Neural cell (in vitro differentiated cells): ENCODE data around the gene PGBD5.

Experiments used
- EZH2 ChIP-seq: fragments of 200-600, 300-800 bp; shearing (Covaris generic), sonication (generic); IDR thresholded peaks from 2 replicates; pipeline ENCODE4 v1.6.1; 2014; ENCODE audit warnings: antibody characterized with exemption, low read length, borderline replicate concordance, mild to moderate bottlenecking; ENCODE audit not compliant: insufficient read depth, poor library complexity, severe bottlenecking
- TF ChIP-seq, protein P1 (sequence below): fragments of 450-650 bp; IDR thresholded peaks from 2 replicates; pipeline ENCODE4 v1.5.1; 2014; ENCODE audit warnings: antibody characterized with exemption, mild to moderate bottlenecking, moderate library complexity; ENCODE audit not compliant: poor library complexity, severe bottlenecking

DNA sequence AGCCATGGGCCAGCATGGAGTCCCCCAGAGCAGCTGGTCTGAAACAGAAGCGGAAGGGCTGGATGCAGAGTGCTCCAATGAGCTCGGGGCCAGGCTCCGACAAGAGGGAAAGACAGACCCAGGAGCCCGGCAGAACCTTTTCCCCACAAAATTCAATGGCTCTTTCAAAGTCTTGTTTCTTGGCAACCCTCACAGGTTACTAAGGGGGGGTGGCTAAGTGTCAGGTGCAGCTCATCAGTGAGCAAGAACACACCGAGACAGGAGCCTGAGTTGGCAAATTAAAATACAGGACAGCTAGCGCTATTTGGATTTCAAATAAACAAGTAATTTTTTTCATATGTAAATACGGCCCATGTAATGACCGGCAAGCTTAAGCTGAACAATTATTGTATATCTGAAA, 27.3 kb downstream of the PGBD5 start:
- TF ChIP-seq EZH2: no peak
- TF ChIP-seq, protein P1, sequence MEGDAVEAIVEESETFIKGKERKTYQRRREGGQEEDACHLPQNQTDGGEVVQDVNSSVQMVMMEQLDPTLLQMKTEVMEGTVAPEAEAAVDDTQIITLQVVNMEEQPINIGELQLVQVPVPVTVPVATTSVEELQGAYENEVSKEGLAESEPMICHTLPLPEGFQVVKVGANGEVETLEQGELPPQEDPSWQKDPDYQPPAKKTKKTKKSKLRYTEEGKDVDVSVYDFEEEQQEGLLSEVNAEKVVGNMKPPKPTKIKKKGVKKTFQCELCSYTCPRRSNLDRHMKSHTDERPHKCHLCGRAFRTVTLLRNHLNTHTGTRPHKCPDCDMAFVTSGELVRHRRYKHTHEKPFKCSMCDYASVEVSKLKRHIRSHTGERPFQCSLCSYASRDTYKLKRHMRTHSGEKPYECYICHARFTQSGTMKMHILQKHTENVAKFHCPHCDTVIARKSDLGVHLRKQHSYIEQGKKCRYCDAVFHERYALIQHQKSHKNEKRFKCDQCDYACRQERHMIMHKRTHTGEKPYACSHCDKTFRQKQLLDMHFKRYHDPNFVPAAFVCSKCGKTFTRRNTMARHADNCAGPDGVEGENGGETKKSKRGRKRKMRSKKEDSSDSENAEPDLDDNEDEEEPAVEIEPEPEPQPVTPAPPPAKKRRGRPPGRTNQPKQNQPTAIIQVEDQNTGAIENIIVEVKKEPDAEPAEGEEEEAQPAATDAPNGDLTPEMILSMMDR: no peak
